Activated CD4-positive, alpha-beta T cell treated with anti-CD3 and anti-CD28 coated beads, Interleukin-2, amount 50 U/mL, for 1 hour (primary cell): ENCODE results near the gene CDON.

Experiments
- DNase-seq: peaks from one replicate; pipeline ENCODE4 v3.0.0-alpha.2; 2020

The CDON gene

DNA sequence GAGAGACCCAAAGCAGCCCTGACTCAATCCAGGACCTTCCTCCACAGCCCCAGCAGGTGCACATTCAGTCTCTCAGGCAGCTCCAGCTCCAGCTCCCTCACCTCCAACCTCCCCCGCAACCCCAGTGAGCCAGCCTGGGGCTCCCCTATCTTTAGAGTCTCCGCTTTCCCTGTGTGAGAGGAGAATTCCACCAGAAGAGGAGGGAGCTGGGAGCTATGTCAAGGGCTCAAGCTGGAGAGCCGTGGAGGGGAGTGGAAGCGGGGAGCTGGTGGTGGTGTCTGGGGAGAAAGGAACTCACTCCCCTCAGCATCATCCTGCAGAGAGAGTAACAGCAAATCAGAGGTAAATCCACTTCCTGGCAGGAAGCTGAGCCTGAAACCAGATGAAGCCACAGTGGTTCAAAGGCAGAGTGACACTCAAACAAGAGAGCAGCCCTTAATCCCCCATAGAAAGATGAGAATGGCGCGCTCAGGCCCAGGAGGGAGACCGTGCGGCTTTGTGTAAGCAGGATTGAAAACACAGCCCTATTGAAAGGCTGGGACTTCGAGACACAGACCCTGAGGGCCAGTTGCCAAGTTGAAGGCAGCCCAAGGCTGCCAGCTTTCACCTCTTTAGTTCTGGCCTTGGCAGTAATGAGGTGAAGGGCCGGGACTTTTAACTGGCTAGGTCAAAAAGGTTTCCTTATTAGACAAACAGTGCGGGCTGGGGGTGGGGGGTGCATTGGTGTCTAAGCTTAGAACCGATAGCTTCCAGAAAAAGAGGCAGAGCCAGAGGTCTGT lies 21.4 kb upstream of the CDON start:
- DNase-seq, result no peak

GRCh38 chr11:126082251-126083109 lies 19.8 kb upstream of the CDON start:
- DNase-seq, result no peak

DNA sequence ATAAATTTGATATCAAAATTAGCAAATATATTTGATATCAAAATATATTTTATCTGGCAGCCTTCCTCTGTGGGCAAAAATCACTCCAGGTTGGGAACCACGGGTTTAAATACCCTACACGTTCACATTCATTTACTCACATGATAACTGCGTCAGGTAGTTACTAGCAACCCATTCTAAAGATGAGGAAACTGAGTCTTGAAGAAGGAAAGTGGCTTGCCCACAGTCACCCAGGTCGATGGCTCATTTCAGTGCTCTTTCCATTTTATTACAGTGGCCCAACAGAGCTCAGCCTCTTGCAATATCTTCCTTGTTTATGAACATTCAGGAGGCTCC lies 19.2 kb upstream of the CDON start:
- no peak for DNase-seq

- DNase-seq, result no peak
Measured at GRCh38 chr11:126080161-126080941, 17.7 kb upstream of the CDON start.

- DNase-seq, result no peak
Measured at GRCh38 chr11:126079621-126080124, 17.0 kb upstream of the CDON start.

- no peak for DNase-seq
Measured at GRCh38 chr11:126076641-126077040, 14.0 kb upstream of the CDON start.

GRCh38 chr11:126072801-126073594 lies 10.3 kb upstream of the CDON start:
- DNase-seq, result no peak

DNA sequence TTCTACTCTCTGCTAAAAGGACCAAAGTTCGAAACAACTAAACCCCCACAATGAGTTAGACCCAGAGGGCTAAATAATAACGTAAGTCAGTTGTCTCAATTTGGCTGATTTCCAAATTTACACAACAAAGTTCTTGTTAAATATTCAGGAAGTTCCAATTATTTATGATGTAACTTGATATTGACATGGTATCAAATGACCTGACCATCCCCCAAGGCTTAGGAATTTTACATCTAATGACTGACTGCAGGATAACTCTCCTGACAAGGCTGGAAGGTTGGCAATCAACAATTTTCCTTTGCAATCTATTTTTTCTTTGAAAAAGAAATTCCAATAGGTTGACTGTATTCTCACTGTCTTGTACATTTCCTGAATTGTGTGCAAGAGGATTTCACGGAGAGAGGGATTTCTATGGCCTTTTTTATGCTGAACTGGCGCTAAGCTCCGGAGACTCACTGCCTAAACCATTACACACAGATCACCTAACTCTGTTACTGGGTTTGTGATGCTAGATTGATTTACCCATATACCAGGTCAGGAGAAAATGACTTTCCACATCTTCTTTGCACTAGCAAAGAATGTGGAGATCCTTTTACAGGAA lies 9.6 kb upstream of the CDON start:
- no peak for DNase-seq

DNA sequence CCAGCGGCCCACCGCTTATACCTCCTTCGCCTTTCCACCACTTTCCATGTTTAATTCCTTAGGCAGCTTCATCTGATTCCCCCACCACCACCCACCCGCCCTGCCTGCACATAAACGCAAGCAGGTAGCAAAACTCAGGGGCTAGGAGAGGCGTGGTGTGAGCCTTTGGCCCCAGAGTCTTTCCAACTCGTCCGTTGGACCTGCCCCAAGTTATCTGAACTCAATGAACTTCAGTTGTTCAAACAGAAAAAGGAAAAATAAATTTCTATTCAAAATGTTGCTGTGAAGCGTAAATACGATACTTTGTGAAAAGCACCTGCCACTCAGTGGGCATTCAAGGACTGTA lies 814 bp upstream of the CDON start:
- no peak for DNase-seq

DNA sequence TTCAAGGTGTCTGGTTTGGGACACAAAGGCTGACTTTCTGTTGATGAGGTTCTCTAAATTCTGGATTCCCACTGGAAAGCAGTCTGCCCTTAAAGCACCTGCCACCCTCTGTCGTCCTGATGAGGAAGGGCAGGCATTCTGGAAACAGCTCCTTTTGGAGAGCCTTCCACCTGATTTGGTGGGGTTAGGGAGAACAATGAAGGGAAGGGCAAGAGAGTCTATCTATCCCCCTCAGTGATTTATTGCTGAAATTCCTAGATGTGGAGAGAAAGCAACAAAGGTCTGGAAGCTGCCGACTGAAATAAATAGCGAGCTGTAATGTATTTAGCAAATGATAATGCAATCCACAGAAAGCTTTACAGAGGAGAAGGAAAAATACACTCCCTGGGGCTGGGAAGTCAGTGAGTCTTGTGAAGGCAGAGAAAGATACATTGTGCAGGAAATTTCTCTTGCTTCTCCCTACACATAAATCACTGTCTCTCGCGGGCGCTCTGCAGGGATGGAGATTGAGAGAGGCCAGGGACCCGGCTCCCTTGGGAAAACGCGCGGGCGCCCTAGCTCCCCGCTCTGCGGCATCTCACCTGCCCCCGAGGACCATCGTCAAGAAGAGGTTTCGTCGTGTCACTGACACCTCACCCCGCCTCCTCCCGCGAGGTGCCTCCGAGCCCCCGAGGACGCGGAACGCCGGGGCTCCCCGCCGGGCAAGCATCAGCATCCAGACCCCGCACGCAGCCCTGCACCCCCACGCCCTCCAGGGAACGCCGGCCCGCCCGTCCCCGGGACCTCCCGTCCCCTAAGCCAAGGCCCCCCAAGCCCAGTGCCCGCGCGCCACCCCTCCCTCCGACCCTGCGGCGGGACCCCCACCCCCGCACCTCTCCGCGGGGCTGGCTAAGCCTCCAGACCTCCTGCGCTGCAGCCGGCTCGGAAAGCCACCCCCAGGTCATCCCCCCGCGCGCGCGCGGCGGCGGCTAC lies 673 bp downstream of the CDON start:
- DNase-seq, result peak; percentile 18

DNA sequence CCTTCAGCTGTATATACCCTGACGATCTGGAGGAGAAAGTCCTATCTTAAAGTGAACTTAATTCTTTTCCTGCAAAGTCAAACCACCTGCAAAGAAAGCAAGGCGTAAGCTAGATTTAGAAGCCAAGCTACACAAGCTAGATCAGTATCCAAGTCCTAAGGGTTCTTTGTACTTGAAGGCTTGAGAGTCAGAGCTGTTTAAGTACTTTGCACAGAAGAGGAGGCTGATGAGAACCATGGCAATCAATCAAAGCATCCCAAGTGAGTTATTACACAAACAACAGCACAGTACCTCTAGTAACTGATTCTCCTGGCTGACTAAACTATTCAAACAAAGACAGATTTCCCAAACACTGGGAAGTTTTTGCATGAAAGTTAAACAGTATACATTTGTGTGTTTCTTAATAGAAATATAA lies 1.9 kb downstream of the CDON start:
- no peak for DNase-seq

GRCh38 chr11:126059238-126059781 lies 3.4 kb downstream of the CDON start:
- no peak for DNase-seq

GRCh38 chr11:126058105-126058874 lies 4.4 kb downstream of the CDON start:
- DNase-seq, result no peak

DNA sequence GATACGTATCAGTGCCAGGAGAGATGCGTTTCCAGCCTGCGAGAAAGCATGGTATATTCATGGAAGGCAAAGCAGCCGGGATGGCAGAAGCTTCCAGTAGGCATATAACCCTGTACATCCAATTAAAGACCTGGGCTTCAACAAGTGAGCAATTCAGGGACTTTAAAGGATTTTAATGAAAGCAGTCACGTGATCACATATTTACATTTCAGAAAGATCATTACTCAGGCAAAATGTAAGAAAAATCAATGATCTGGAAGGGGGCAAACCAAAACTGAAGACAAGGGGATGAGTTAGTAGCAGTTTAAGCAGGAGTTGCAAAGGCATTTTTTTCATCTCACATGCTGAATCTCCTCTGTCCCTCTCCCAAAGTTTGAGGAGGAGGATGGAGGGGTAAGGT lies 7.8 kb downstream of the CDON start:
- no peak for DNase-seq

DNA sequence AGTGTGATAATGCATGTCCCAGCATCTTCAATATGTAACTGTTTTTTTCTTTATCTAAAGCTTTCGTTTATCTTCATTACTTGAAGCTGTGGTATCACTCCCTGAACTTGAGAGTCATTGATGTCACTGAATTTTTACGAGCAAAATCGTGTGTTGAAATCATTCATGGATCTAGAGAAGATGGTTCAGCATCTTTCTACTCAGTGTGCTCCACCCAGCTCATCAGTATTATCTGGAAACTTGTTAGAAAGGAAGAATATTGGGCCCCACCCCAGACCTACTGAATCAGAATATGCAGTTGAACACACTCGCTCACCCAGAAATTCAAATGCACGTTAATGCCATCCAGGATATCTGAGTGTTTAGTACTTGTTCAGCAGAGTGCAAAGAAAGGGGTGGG lies 8.3 kb downstream of the CDON start:
- DNase-seq, result no peak

- no peak for DNase-seq
Measured at GRCh38 chr11:126053415-126054286, 9.0 kb downstream of the CDON start.

GRCh38 chr11:126051117-126051516 lies 11.5 kb downstream of the CDON start:
- DNase-seq, result no peak

DNA sequence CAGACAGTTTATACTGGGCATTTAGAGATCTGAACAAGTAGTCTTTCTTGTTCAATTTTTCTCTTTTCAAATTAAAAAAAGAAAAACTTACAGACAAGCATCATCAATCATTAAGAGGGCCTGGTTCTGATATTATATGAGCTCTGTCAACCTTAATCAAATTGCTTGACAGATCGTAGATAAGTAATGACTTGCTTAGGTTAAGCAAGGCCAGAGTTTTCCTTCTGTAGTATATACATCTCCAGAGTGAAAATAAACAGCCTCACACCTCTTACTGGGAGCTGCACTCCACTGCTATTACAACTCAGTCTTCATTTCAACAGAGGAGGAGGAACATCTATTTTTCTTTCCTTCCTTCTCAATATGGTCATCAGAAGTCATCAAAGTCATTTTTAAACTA lies 13.5 kb downstream of the CDON start:
- no peak for DNase-seq

DNA sequence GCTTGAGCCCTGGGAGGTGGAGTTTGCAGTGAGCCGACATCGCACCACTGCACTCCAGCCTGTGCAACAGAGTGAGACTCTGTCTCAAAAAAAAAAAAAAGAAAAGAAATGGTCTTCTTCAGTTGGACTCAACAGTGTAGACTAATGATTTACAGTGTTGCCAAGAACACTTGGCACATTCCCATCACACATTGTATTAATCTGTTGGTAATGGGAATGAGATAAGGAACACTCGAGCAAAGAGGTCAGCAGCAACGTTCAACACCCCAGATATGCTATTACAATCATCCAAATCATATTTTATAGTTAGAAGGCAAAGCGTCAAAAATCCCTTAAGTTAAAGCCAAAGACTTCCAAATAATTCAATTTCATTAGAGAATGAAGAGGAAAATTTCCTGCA lies 14.5 kb downstream of the CDON start:
- DNase-seq, result no peak
